Measurements from ENCODE around the gene PTEN.

DNA sequence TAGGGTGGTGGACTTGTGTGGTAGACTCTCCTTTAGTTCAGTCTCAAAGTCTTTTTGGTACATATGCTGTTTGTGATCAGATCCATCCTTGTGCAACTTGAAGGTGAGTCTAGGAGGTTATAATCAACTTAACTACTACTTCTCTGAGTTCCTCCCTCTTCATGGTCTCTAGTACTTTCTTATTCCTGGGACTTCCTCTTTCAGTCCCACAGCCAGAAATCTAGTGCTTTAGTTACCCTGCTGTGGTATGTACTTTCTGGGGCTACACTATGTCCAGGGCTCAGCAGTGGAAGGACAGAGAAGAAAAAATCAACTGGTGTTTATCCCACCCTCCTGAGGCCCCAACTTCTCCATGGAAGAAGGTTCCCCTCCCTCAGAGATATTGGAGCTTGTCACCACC, 26.0 kb upstream of the PTEN start:
- TF ChIP-seq, protein P1, sequence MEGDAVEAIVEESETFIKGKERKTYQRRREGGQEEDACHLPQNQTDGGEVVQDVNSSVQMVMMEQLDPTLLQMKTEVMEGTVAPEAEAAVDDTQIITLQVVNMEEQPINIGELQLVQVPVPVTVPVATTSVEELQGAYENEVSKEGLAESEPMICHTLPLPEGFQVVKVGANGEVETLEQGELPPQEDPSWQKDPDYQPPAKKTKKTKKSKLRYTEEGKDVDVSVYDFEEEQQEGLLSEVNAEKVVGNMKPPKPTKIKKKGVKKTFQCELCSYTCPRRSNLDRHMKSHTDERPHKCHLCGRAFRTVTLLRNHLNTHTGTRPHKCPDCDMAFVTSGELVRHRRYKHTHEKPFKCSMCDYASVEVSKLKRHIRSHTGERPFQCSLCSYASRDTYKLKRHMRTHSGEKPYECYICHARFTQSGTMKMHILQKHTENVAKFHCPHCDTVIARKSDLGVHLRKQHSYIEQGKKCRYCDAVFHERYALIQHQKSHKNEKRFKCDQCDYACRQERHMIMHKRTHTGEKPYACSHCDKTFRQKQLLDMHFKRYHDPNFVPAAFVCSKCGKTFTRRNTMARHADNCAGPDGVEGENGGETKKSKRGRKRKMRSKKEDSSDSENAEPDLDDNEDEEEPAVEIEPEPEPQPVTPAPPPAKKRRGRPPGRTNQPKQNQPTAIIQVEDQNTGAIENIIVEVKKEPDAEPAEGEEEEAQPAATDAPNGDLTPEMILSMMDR (IDR thresholded peaks at IDR 0.05): no peak
- TF ChIP-seq EP300 (IDR thresholded peaks at IDR 0.05) (no peak), POLR2AphosphoS5 (IDR thresholded peaks at IDR 0.05) (no peak)

All from gastroesophageal sphincter (tissue), 3 donors.